ENCODE results near the gene SLC28A2.
"Not testable (repeated sequence)": the region's sequence is repeated elsewhere in the genome, so short reads cannot be mapped to it uniquely, and the experiment has no call there.

Gene SLC28A2

DNA sequence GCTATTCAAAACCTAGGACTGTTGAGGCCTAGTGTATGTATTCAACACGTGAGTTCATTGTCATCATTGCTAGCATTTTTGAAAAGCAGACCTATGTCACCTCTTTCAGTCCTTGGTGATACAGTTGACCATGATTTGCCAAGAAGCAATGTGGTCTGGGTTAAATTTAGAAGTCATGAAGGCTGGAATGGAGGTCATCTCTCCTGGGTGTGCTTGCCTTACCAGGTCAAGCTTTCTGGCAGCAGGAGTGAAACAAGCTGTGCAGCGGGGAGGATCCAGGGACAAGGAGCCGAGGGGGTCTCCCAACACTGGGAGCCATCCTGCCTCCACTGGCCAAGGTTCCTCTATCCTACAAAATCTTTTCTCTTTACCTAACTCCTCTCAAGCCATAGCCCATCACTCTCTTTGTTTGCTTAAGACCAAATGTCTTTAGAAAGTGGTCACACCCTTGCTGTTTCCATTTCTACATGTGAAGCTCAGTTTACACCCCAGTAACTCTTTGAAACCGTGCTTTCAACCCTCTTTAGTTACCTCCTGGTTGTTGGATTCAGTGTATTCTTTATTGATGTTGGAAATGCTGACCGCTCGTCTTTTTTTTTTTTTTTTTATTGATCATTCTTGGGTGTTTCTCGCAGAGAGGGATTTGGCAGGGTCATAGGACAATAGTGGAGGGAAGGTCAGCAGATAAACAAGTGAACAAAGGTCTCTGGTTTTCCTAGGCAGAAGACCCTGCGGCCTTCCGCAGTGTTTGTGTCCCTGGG is 40.0 kb downstream of the SLC28A2 start:
- ATAC-seq (ENCODE audit: insufficient read depth, low read depth) (no peak), DNase-seq (no peak)
- no peaks in the 10 kb centered on the region for H3K4me1 ChIP-seq (ENCODE audit: insufficient read depth, low read length)
- no peak overlapping the region for H3K27ac ChIP-seq (ENCODE audit: low read length)
- TF ChIP-seq, protein P1, sequence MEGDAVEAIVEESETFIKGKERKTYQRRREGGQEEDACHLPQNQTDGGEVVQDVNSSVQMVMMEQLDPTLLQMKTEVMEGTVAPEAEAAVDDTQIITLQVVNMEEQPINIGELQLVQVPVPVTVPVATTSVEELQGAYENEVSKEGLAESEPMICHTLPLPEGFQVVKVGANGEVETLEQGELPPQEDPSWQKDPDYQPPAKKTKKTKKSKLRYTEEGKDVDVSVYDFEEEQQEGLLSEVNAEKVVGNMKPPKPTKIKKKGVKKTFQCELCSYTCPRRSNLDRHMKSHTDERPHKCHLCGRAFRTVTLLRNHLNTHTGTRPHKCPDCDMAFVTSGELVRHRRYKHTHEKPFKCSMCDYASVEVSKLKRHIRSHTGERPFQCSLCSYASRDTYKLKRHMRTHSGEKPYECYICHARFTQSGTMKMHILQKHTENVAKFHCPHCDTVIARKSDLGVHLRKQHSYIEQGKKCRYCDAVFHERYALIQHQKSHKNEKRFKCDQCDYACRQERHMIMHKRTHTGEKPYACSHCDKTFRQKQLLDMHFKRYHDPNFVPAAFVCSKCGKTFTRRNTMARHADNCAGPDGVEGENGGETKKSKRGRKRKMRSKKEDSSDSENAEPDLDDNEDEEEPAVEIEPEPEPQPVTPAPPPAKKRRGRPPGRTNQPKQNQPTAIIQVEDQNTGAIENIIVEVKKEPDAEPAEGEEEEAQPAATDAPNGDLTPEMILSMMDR (IDR thresholded peaks at IDR 0.05; ENCODE audit: borderline replicate concordance, extremely low read depth, low read length, poor library complexity, severe bottlenecking): no peak
- TF ChIP-seq EZH2 (IDR thresholded peaks at IDR 0.05; ENCODE audit: borderline replicate concordance, low read depth, low read length, severe bottlenecking): no peak
- no peaks in the 10 kb centered on the region for H4K20me1 ChIP-seq (ENCODE audit: insufficient read depth, low read length)
- H3K27me3 ChIP-seq (ENCODE audit: insufficient read depth, low read length, poor library complexity): no peaks in the 10 kb centered on the region
- H3K36me3 ChIP-seq (ENCODE audit: insufficient read depth, low read length): no peaks in the 10 kb centered on the region
- H2AFZ ChIP-seq (ENCODE audit: low read depth, low read length): no peak overlapping the region
- H3K79me2 ChIP-seq (ENCODE audit: insufficient read depth, low read length): no peaks in the 10 kb centered on the region
- no peaks in the 10 kb centered on the region for H3K9me3 ChIP-seq (ENCODE audit: insufficient read depth, low read length, severe bottlenecking)
- no peak overlapping the region for H3K4me2 ChIP-seq (ENCODE audit: insufficient read depth, low read length)
- H3K4me3 ChIP-seq (ENCODE audit: low read depth in 1 of 2, low read length in 2 of 2): no peak overlapping the region
- H3K9ac ChIP-seq (ENCODE audit: low read depth, low read length): no peak overlapping the region

DNA sequence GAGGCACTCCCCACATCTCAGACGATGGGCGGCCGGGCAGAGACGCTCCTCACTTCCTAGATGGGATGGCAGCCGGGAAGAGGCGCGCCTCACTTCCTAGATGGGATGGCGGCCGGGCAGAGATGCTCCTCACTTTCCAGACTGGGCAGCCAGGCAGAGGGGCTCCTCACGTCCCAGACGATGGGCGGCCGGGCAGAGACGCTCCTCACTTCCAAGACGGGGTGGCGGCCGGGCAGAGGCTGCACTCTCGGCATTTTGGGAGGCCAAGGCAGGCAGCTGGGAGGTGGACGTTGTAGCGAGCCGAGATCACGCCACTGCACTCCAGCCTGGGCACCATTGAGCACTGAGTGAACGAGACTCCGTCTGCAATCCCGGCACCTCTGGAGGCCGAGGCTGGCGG is 41.3 kb downstream of the SLC28A2 start:
- H3K4me3 ChIP-seq (ENCODE audit: low read depth in 1 of 2, low read length in 2 of 2); ATAC-seq (ENCODE audit: insufficient read depth, low read depth): not testable (repeated sequence)

DNA sequence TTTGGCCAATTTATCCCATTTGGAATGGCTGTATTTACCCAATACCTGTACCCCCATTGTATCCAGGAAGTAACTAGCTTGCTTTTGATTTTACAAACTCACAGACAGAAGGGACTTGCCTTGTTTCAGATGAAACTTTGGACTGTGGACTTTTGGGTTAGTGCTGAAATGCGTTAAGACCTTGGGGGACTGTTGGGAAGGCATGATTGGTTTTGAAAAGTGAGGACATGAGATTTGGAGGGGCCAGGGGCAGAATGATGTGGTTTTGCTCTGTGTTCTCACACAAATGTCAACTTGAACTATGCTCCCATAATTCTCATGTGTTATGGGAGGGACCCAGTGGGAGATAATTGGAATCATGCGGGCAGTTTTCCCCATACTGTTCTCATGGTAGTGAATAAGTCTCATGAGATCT is 46.9 kb downstream of the SLC28A2 start:
- H3K4me3 ChIP-seq (ENCODE audit: low read depth in 1 of 2, low read length in 2 of 2); H3K9ac ChIP-seq (ENCODE audit: low read depth, low read length); H3K27ac ChIP-seq (ENCODE audit: low read length); H3K4me2 ChIP-seq (ENCODE audit: insufficient read depth, low read length); H3K36me3 ChIP-seq (ENCODE audit: insufficient read depth, low read length); DNase-seq; H4K20me1 ChIP-seq (ENCODE audit: insufficient read depth, low read length); H3K4me1 ChIP-seq (ENCODE audit: insufficient read depth, low read length); H3K79me2 ChIP-seq (ENCODE audit: insufficient read depth, low read length); H2AFZ ChIP-seq (ENCODE audit: low read depth, low read length); H3K27me3 ChIP-seq (ENCODE audit: insufficient read depth, low read length, poor library complexity); ATAC-seq (ENCODE audit: insufficient read depth, low read depth); H3K9me3 ChIP-seq (ENCODE audit: insufficient read depth, low read length, severe bottlenecking): not testable (repeated sequence)

More for the DNA sequence above, 41.3 kb downstream of the SLC28A2 start:
- not testable (repeated sequence) for H3K79me2 ChIP-seq (ENCODE audit: insufficient read depth, low read length); DNase-seq; H3K9ac ChIP-seq (ENCODE audit: low read depth, low read length); H4K20me1 ChIP-seq (ENCODE audit: insufficient read depth, low read length); H3K4me1 ChIP-seq (ENCODE audit: insufficient read depth, low read length); H3K36me3 ChIP-seq (ENCODE audit: insufficient read depth, low read length); H2AFZ ChIP-seq (ENCODE audit: low read depth, low read length); H3K27me3 ChIP-seq (ENCODE audit: insufficient read depth, low read length, poor library complexity); H3K27ac ChIP-seq (ENCODE audit: low read length); H3K9me3 ChIP-seq (ENCODE audit: insufficient read depth, low read length, severe bottlenecking); H3K4me2 ChIP-seq (ENCODE audit: insufficient read depth, low read length)

DNA sequence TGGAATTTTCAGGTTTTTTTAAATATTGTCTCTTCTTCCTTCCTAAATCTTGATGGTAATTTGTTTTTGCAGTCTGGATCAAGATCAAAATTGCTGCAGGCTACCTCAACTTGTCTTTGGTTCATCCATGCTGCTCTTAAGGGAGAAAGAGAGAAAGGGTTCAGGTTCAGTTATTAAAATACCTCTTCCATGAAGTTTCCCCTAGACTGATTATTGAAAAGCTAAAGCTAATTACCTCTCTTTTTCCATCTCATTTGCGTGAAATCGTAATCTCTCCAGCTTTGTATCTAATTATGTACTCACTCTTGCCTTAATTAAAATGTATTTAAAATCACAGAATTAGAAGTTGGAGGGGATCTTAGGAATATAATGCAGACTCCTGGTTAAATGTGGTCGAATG is 52.7 kb downstream of the SLC28A2 start:
- Histone ChIP-seq H3K27ac (ENCODE audit: low read length) (no peak overlapping the region), H2AFZ (ENCODE audit: low read depth, low read length) (no peak overlapping the region), H3K4me1 (ENCODE audit: insufficient read depth, low read length) (no peaks in the 10 kb centered on the region), H3K9me3 (ENCODE audit: insufficient read depth, low read length, severe bottlenecking) (no peaks in the 10 kb centered on the region), H3K4me2 (ENCODE audit: insufficient read depth, low read length) (no peak overlapping the region), H3K4me3 (ENCODE audit: low read depth in 1 of 2, low read length in 2 of 2) (no peak overlapping the region), H4K20me1 (ENCODE audit: insufficient read depth, low read length) (no peaks in the 10 kb centered on the region), H3K36me3 (ENCODE audit: insufficient read depth, low read length) (no peaks in the 10 kb centered on the region), H3K9ac (ENCODE audit: low read depth, low read length) (no peak overlapping the region), H3K79me2 (ENCODE audit: insufficient read depth, low read length) (no peaks in the 10 kb centered on the region), H3K27me3 (ENCODE audit: insufficient read depth, low read length, poor library complexity) (no peaks in the 10 kb centered on the region)
- TF ChIP-seq EZH2 (IDR thresholded peaks at IDR 0.05; ENCODE audit: borderline replicate concordance, low read depth, low read length, severe bottlenecking): no peak
- DNase-seq (no peak), ATAC-seq (ENCODE audit: insufficient read depth, low read depth) (no peak)

DNA sequence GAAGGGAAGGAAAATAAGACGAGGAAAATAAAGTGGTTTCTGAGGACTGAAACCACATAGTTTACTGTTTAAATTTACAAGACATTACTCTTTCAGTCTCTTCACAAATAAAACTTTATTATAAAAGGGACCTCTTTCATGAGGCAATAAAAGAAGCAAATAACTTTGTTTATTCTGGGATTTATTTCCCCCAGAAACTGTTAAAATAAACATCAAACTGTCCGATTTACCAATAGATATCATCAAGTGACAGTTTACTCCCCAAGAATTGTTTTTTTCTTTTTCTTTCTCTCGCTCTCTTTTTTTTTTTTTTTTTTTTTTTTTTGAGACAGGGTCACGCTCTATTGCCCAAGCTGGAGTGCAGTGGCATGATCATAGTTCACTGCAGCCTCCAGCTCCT is 54.1 kb downstream of the SLC28A2 start:
- H3K9ac ChIP-seq (ENCODE audit: low read depth, low read length): no peak overlapping the region
- H4K20me1 ChIP-seq (ENCODE audit: insufficient read depth, low read length): no peaks in the 10 kb centered on the region
- no peaks in the 10 kb centered on the region for H3K79me2 ChIP-seq (ENCODE audit: insufficient read depth, low read length)
- H3K9me3 ChIP-seq (ENCODE audit: insufficient read depth, low read length, severe bottlenecking): no peaks in the 10 kb centered on the region
- no peak for ATAC-seq (ENCODE audit: insufficient read depth, low read depth)
- no peak overlapping the region for H2AFZ ChIP-seq (ENCODE audit: low read depth, low read length)
- H3K36me3 ChIP-seq (ENCODE audit: insufficient read depth, low read length): no peaks in the 10 kb centered on the region
- DNase-seq: no peak
- no peaks in the 10 kb centered on the region for H3K4me1 ChIP-seq (ENCODE audit: insufficient read depth, low read length)
- H3K27ac ChIP-seq (ENCODE audit: low read length): no peak overlapping the region
- H3K27me3 ChIP-seq (ENCODE audit: insufficient read depth, low read length, poor library complexity): no peaks in the 10 kb centered on the region
- no peak overlapping the region for H3K4me3 ChIP-seq (ENCODE audit: low read depth in 1 of 2, low read length in 2 of 2)
- no peak for TF ChIP-seq EZH2 (IDR thresholded peaks at IDR 0.05; ENCODE audit: borderline replicate concordance, low read depth, low read length, severe bottlenecking)
- TF ChIP-seq, protein P1 (IDR thresholded peaks at IDR 0.05; ENCODE audit: borderline replicate concordance, extremely low read depth, low read length, poor library complexity, severe bottlenecking): no peak
- H3K4me2 ChIP-seq (ENCODE audit: insufficient read depth, low read length): no peak overlapping the region

Measured in DND-41 (cell line).